Naive thymus-derived CD4-positive, alpha-beta T cell (primary cell): ENCODE measurements around the gene CCNB1. TPM values are rescaled to one million over a fixed set of nuclear protein-coding genes. Genes with fewer than 3 reads are reported as not detected.

Experiments used
- ATAC-seq: fragments of 150-1000 bp; cut with Tn5 transposase; 2 replicates; pipeline ENCODE4 v1.10.0; 2021; ENCODE audit warnings: mild to moderate bottlenecking, moderate library complexity
- CTCF ChIA-PET: fragments of 350-600 bp; sonication (Branson Sonifier 250); formaldehyde crosslinking; loops from one replicate; lab custom pipeline; 2021; ENCODE audit warnings: antibody characterized with exemption; lab: Charles Lee
- POLR2A ChIA-PET: fragments of 350-600 bp; sonication (Branson Sonifier 250); formaldehyde crosslinking; loops from one replicate; lab custom pipeline; 2021; ENCODE audit warnings: antibody characterized with exemption, inconsistent platforms; lab: Charles Lee
- DNase-seq, 9 donors: peaks; one replicate each; pipeline versions ENCODE4 v3.0.0 to v3.0.0-alpha.2; 2020 to 2022; ENCODE audit warnings: mixed read lengths in 1 of 9
- H3K27ac ChIP-seq: one replicate; pipeline ENCODE4 v1.7.0; 2013; ENCODE audit warnings: mild to moderate bottlenecking, low read depth, low read length, moderate library complexity
- H3K27me3 ChIP-seq, 2 donors: one replicate each; pipeline ENCODE4 v1.7.0; 2013; ENCODE audit warnings: low read length in 2 of 2, mild to moderate bottlenecking in 2 of 2, moderate library complexity in 2 of 2; ENCODE audit not compliant: control insufficient read depth in 2 of 2, insufficient read depth in 2 of 2
- H3K36me3 ChIP-seq, 3 experiments: 1 replicate in 2 of 3; 2 replicates in 1 of 3; pipeline ENCODE4 v1.7.0; 2013; ENCODE audit warnings: low read length in 3 of 3, mild to moderate bottlenecking in 3 of 3, moderate library complexity in 1 of 3; ENCODE audit not compliant: insufficient read depth in 3 of 3, control insufficient read depth in 2 of 3
- H3K4me1 ChIP-seq, 2 donors: one replicate each; pipeline ENCODE4 v1.7.0; 2013; ENCODE audit warnings: low read length in 2 of 2, mild to moderate bottlenecking in 2 of 2, moderate library complexity in 1 of 2; ENCODE audit not compliant: control insufficient read depth in 2 of 2, insufficient read depth in 2 of 2
- H3K4me3 ChIP-seq: 2 replicates; pipeline ENCODE4 v1.7.0; 2013; ENCODE audit warnings: mild to moderate bottlenecking, low read length
- H3K9me3 ChIP-seq, 3 experiments: 1 replicate in 2 of 3; 2 replicates in 1 of 3; pipeline ENCODE4 v1.7.0; 2013; ENCODE audit warnings: low read length in 3 of 3; ENCODE audit not compliant: control insufficient read depth in 2 of 3
- H3K27ac Mint-ChIP-seq, 9 donors: one replicate each; pipeline ENCODE4 v1.8.0; 2020 to 2022; ENCODE audit warnings: mixed read lengths in 9 of 9, mild to moderate bottlenecking in 8 of 9, moderate library complexity in 5 of 9, inconsistent platforms in 2 of 9
- H3K27me3 Mint-ChIP-seq, 5 donors: one replicate each; pipeline ENCODE4 v1.8.0; 2021 to 2022; ENCODE audit warnings: mixed read lengths in 5 of 5, mild to moderate bottlenecking in 1 of 5
- H3K36me3 Mint-ChIP-seq, 5 donors: one replicate each; pipeline ENCODE4 v1.8.0; 2020 to 2022; ENCODE audit warnings: mixed read lengths in 5 of 5, mild to moderate bottlenecking in 3 of 5, inconsistent platforms in 1 of 5
- H3K4me1 Mint-ChIP-seq, 7 donors: one replicate each; pipeline ENCODE4 v1.8.0; 2020 to 2022; ENCODE audit warnings: mixed read lengths in 7 of 7, mild to moderate bottlenecking in 3 of 7, inconsistent platforms in 1 of 7
- H3K4me3 Mint-ChIP-seq, 10 donors: one replicate each; pipeline ENCODE4 v1.8.0; 2020 to 2022; ENCODE audit warnings: mild to moderate bottlenecking in 10 of 10, mixed read lengths in 10 of 10, moderate library complexity in 6 of 10, inconsistent platforms in 2 of 10
- H3K9me3 Mint-ChIP-seq, 11 donors: one replicate each; pipeline ENCODE4 v1.8.0; 2020 to 2022; ENCODE audit warnings: mixed read lengths in 11 of 11, mild to moderate bottlenecking in 4 of 11, inconsistent platforms in 1 of 11, moderate library complexity in 1 of 11
- intact Hi-C, 2 donors: fragments of 100-400 bp; cut with micrococcal nuclease; formaldehyde crosslinking; loops; one replicate each; pipeline ENCODE4 v1.15.1; 2023
- polyA plus RNA-seq, 2 donors: library from polyadenylated mRNA; unstranded; fragments of 300-500 nt; fragmentation: Illumina TruSeq; gene quantifications; one replicate each; pipeline ENCODE4 v1.2.3, GENCODE V29; 2021
- total RNA-seq, 6 experiments: library from RNA in 5 of 6; stranded (reverse) in 5 of 6; gene quantifications; 1 replicate in 5 of 6; 2 replicates in 1 of 6; pipeline ENCODE4 v1.2.3 and lab custom pipeline; 2021 to 2026

Gene CCNB1
- total and polyA plus RNA-seq, 7 experiments from 2014 or later, result 1.3 to 110 (median 3.4) TPM

DNA sequence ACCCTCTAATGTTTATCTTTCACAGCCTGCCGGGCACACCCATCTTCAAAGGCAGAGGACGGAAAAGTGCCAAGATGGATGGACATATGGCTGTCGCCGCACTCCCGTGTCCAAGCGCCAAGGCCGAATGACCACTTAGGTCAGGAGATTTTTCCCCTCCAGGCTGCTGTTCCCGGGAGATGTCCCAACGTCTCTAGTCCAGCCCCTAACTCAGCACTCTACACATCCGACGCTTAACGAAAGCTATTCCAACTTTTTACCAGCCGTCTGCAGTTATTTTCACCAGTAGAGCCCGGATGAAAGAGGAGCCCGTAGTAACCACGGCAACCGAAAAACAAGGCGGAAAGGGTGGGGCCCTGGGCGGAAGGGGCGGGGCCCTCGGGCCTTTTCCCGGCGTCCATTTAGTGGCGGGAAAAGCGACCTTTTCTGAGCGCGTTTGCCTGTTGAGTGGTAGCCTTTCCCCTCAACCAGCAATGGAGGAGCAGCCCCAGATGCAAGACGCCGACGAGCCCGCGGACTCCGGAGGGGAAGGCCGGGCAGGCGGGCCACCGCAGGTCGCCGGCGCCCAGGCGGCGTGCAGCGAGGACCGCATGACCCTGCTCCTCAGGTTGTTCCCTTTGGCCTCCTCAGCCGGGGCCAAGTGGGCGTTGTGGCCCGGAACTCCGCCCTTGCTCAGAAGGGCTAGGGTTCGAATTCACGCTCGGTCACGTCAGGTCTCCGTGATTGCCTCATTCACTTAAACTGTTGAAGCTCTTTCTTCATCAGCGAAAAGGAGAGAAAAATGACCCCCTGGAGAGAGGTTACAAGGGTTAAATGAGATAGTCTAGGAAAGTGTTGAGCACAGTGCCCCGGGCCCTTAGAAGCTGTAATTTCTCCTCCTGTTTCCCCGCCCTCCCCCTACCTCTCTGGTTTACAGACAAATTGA lies 22.5 kb downstream of the CCNB1 start, which contains the start of gene CENPH:
Gene CENPH (plus strand): TSS at position 422 of the 925 bp plus-strand sequence. CDS start 52 bp downstream, at position 474.
- peaks cover 0 to 4% (median 2%) of the 10 kb centered on the region in 5 donors for H3K36me3 Mint-ChIP-seq
- H3K9me3 Mint-ChIP-seq, result no peaks in the 10 kb centered on the region
- DNase-seq (peak; percentile 83 to 92 (median 90)), ATAC-seq (peak; percentile 99)
- Histone ChIP-seq H3K27ac (peak within 1 kb of the TSS; percentile 75), H3K4me1 (peaks cover 9 to 11% of the 10 kb centered on the region in 2 donors), H3K9me3 (no peaks in the 10 kb centered on the region), H3K4me3 (peak within 1 kb of the TSS; percentile 99), H3K27me3 (no peaks in the 10 kb centered on the region), H3K36me3 (peaks cover 0 to 7% (median 0%) of the 10 kb centered on the region in 3 experiments)
- ChIA-PET POLR2A (interaction anchor here (1.0 to 2.4 kb wide), 2 partner anchors 22 to 45 kb away, joined by 6 to 11 read pairs; partner anchors contain the start of genes CCNB1 and CDK7), CTCF (interaction anchor here (0.6 to 1.0 kb wide), 2 partner anchors 9 to 27 kb away, joined by 3 to 5 read pairs; no protein-coding TSS in a partner anchor)
- H3K27me3 Mint-ChIP-seq, result no peaks in the 10 kb centered on the region
- peaks cover 0 to 19% (median 16%) of the 10 kb centered on the region in 7 donors for H3K4me1 Mint-ChIP-seq
- intact Hi-C loops, result loop anchor here (1.0 to 2.0 kb wide), 7 partner anchors 22 to 180 kb away; partner anchors contain the start of genes AK6 (in 2 of the 2), CCDC125 (in 2 of the 2), CCNB1 (in 2 of the 2) and CDK7 (in 2 of the 2)
- peak within 1 kb of the TSS; percentile 85 to 96 (median 92) for H3K27ac Mint-ChIP-seq
- peak within 1 kb of the TSS; percentile 86 to 96 (median 92) for H3K4me3 Mint-ChIP-seq

DNA sequence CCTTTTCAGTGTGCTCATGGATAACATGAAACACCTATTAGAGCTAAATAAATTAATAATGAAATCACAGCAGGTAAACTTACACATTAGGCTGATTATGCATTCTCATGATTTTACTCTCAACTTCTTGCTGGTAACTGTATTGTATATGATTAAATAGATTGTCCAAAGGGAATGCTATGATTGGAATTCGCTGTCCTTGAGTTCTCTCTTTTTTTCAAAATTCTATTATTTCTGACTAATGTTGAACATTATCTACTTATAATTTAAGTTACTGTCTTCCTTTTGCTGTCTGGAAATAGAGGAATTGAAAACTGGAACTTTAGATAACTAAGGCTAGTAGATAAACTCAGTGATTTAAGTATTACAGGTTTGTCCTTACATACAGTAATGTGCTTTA lies 35.5 kb downstream of the CCNB1 start:
- Mint-ChIP-seq H3K36me3 (peaks cover 0 to 11% (median 3%) of the 10 kb centered on the region in 5 donors), H3K4me3 (no peak overlapping the region), H3K4me1 (peaks cover 0 to 4% (median 0%) of the 10 kb centered on the region in 7 donors), H3K9me3 (no peaks in the 10 kb centered on the region), H3K27me3 (no peaks in the 10 kb centered on the region), H3K27ac (no peak overlapping the region)
- Histone ChIP-seq H3K36me3 (no peaks in the 10 kb centered on the region), H3K27ac (no peak overlapping the region), H3K4me1 (no peaks in the 10 kb centered on the region), H3K27me3 (no peaks in the 10 kb centered on the region), H3K9me3 (no peaks in the 10 kb centered on the region), H3K4me3 (no peak overlapping the region)
- DNase-seq, result no peak
- CTCF ChIA-PET, result no interaction called here
- ATAC-seq, result no peak
- POLR2A ChIA-PET, result no interaction called here
- intact Hi-C loops, result no loop called here

DNA sequence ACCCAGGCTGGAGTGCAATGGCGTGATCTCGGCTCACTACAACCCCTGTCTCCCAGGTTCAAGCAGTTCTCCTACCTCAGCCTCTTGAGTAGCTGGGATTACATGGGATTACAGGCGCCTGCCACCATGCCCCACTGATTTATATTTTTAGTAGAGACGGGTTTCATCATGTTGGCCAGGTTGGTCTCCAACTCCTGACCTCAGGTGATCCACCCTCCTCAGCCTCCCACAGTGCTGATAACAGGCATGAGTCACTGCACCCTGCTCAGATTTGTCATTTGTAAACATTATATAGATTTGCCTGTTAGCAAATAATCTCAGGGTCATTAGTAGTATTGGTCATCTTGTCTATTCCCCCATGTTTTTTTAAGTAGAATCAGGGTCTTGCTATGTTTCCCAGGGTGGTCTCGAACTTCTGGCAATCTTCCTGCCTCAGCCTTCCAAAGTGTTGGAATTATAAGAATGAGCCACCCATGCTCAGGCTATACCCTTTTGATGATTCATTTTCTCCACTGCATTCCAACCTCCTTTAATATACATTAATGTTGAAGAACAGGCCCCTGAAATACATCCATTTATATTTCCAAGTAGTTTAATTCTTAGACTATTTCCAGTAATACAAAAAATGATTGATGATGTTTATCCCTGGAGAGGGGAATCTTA lies 39.7 kb downstream of the CCNB1 start:
- Histone ChIP-seq H3K27ac (no peak overlapping the region), H3K4me1 (no peaks in the 10 kb centered on the region), H3K4me3 (no peak overlapping the region), H3K27me3 (no peaks in the 10 kb centered on the region), H3K36me3 (no peaks in the 10 kb centered on the region), H3K9me3 (no peaks in the 10 kb centered on the region)
- H3K27ac Mint-ChIP-seq, result no peak overlapping the region
- H3K36me3 Mint-ChIP-seq, result peaks cover 0 to 2% (median 0%) of the 10 kb centered on the region in 5 donors
- ATAC-seq, result no peak
- no peaks in the 10 kb centered on the region for H3K9me3 Mint-ChIP-seq
- intact Hi-C loops, result no loop called here
- no peak overlapping the region for H3K4me3 Mint-ChIP-seq
- H3K4me1 Mint-ChIP-seq, result peaks cover 0 to 2% (median 0%) of the 10 kb centered on the region in 7 donors
- ChIA-PET POLR2A (no interaction called here), CTCF (interaction anchor here (0.6 kb wide), 1 partner anchor 71 kb away, joined by 3 read pairs; no protein-coding TSS in a partner anchor)
- no peaks in the 10 kb centered on the region for H3K27me3 Mint-ChIP-seq
- DNase-seq, result no peak

DNA sequence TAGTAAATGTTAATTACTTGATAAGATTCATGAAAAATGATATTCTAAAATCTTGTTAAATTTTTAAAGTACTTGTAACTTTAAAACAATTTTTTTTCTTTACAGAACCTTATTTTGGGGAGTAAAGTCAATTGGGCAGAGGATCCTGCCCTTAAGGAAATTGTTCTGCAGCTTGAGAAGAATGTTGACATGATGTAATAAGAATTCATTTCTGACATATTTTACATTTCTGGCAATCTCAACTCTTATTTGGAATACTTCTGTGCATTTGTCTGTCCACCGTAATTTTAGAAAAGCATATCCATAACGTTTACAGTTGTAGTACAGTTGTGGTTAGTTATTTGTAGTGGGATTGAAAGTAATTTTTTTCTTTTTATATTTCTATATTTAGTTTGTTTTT lies 42.7 kb downstream of the CCNB1 start:
- Mint-ChIP-seq H3K4me1 (peaks cover 0 to 2% (median 0%) of the 10 kb centered on the region in 7 donors), H3K9me3 (no peaks in the 10 kb centered on the region), H3K27ac (no peak overlapping the region), H3K4me3 (no peak overlapping the region), H3K36me3 (no peaks in the 10 kb centered on the region), H3K27me3 (no peaks in the 10 kb centered on the region)
- Histone ChIP-seq H3K4me3 (no peak overlapping the region), H3K9me3 (no peaks in the 10 kb centered on the region), H3K4me1 (no peaks in the 10 kb centered on the region), H3K27ac (no peak overlapping the region), H3K27me3 (no peaks in the 10 kb centered on the region), H3K36me3 (no peaks in the 10 kb centered on the region)
- DNase-seq (no peak), ATAC-seq (no peak)
- POLR2A ChIA-PET, result interaction anchor here (0.6 kb wide), 1 partner anchor 25 kb away, joined by 3 read pairs; no protein-coding TSS in a partner anchor
- intact Hi-C loops, result no loop called here
- CTCF ChIA-PET, result no interaction called here

DNA sequence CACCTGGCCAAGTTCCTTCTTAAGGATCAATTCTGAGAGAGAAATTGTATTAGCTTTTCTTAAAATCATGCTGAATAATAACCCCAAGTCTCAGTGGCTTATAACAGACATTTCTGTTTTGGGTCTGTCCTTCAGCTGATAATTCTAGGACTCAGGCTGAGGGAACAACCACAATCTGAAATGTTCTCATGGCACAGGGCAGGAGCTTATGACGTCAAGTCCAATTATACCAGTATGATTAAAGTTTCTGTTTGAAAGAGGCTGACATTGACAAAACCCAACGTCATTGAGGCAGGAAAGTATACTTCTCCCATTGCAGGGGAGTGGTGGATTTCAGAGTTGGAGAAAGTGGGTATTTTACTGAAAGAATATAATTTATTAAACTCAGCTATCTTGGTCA lies 44.2 kb downstream of the CCNB1 start:
- Mint-ChIP-seq H3K4me3 (no peak overlapping the region), H3K4me1 (peaks cover 0 to 9% (median 4%) of the 10 kb centered on the region in 7 donors), H3K9me3 (no peaks in the 10 kb centered on the region), H3K36me3 (peaks cover 0 to 3% (median 0%) of the 10 kb centered on the region in 5 donors), H3K27me3 (no peaks in the 10 kb centered on the region), H3K27ac (no peak overlapping the region)
- DNase-seq (no peak), ATAC-seq (no peak)
- H3K9me3 ChIP-seq, result no peaks in the 10 kb centered on the region
- no peak overlapping the region for H3K27ac ChIP-seq
- no peaks in the 10 kb centered on the region for H3K36me3 ChIP-seq
- ChIA-PET CTCF (interaction anchor here (0.8 kb wide), 1 partner anchor 23 kb away, joined by 4 read pairs; the partner anchor contains the start of gene CDK7), POLR2A (interaction anchor here (0.8 kb wide), 1 partner anchor 121 kb away, joined by 3 read pairs; the partner anchor contains the start of gene CCDC125)
- intact Hi-C loops, result no loop called here
- no peaks in the 10 kb centered on the region for H3K27me3 ChIP-seq
- no peak overlapping the region for H3K4me3 ChIP-seq
- H3K4me1 ChIP-seq, result no peaks in the 10 kb centered on the region

DNA sequence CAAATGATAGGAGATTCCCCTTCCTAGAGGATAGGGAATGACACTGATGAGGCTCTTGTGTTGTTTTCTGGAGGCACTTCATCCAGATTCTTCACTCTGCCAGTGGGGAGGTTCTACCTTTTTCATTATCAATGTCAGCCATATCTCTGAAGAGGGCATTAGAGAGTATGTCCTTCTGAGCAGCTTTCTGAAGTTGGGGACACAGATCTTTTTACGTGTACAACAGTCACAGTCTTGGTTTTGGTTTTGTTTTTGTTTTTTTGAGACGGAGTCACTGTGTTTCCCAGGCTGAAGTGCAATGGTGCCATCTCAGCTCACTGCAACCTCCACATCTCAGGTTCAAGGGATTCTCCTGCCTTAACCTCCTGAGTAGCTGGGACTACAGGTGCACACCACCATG lies 45.1 kb downstream of the CCNB1 start:
- ChIA-PET CTCF (no interaction called here), POLR2A (no interaction called here)
- H3K4me3 ChIP-seq, result no peak overlapping the region
- Mint-ChIP-seq H3K4me3 (no peak overlapping the region), H3K4me1 (peaks cover 0 to 11% (median 7%) of the 10 kb centered on the region in 7 donors), H3K27ac (peak overlapping the region in 1 of 9 donors; percentile 32), H3K27me3 (no peaks in the 10 kb centered on the region), H3K9me3 (no peaks in the 10 kb centered on the region), H3K36me3 (peaks cover 0 to 3% (median 0%) of the 10 kb centered on the region in 5 donors)
- no peak overlapping the region for H3K27ac ChIP-seq
- ATAC-seq (no peak), DNase-seq (no peak)
- H3K4me1 ChIP-seq, result no peaks in the 10 kb centered on the region
- no peaks in the 10 kb centered on the region for H3K9me3 ChIP-seq
- no peaks in the 10 kb centered on the region for H3K36me3 ChIP-seq
- H3K27me3 ChIP-seq, result no peaks in the 10 kb centered on the region
- intact Hi-C loops, result no loop called here
